OCI-LY1 (cell line): ENCODE data around the gene FBXO34.
"Not testable (repeated sequence)": the region's sequence is repeated elsewhere in the genome, so short reads cannot be mapped to it uniquely, and the experiment has no call there.

Experiments used
- H2AFZ ChIP-seq: fragments of 200-600 bp; sonication (generic), shearing (Covaris generic); 2 replicates; pipeline ENCODE4 v1.6.0; 2014; ENCODE audit warnings: antibody characterized with exemption, mild to moderate bottlenecking, low read length
- H3F3A ChIP-seq: fragments of 200-600 bp; sonication (generic), shearing (Covaris generic); 2 replicates; pipeline ENCODE4 v1.6.0; 2014; ENCODE audit warnings: mild to moderate bottlenecking, antibody characterized with exemption, low read length, moderate library complexity; ENCODE audit not compliant: insufficient read depth
- H3K27ac ChIP-seq: fragments of 200-600 bp; sonication (generic); 2 replicates; pipeline ENCODE4 v1.5.1; 2014; ENCODE audit warnings: low read length, mixed run types, mild to moderate bottlenecking, low read depth; ENCODE audit not compliant: poor library complexity, severe bottlenecking
- H3K27me3 ChIP-seq: fragments of 200-600 bp; sonication (generic); 2 replicates; pipeline ENCODE4 v1.6.0; 2014; ENCODE audit warnings: antibody characterized with exemption, mild to moderate bottlenecking, low read length, moderate library complexity; ENCODE audit not compliant: insufficient read depth
- H3K36me3 ChIP-seq: fragments of 200-600 bp; sonication (generic); 2 replicates; pipeline ENCODE4 v1.6.1; 2014; ENCODE audit warnings: mild to moderate bottlenecking, antibody characterized with exemption, low read length, moderate library complexity, mixed read lengths; ENCODE audit not compliant: insufficient read depth
- H3K4me1 ChIP-seq: fragments of 200-600 bp; sonication (generic); 2 replicates; pipeline ENCODE4 v1.5.1; 2014; ENCODE audit warnings: mild to moderate bottlenecking, low read length, moderate library complexity; ENCODE audit not compliant: insufficient read depth, severe bottlenecking
- H3K4me2 ChIP-seq: fragments of 200-600 bp; sonication (generic), shearing (Covaris generic); 2 replicates; pipeline ENCODE4 v1.6.1; 2014; ENCODE audit warnings: low read length
- H3K4me3 ChIP-seq: fragments of 200-600 bp; sonication (generic); 2 replicates; pipeline ENCODE4 v1.5.1; 2014; ENCODE audit warnings: low read length, low read depth, mild to moderate bottlenecking, mixed read lengths; ENCODE audit not compliant: poor library complexity, severe bottlenecking
- H3K79me2 ChIP-seq: fragments of 200-600 bp; shearing (Covaris generic); 2 replicates; pipeline ENCODE4 v1.6.1; 2016; ENCODE audit warnings: mixed run types, low read length, mixed read lengths; ENCODE audit not compliant: insufficient read depth
- H3K9ac ChIP-seq: fragments of 200-600 bp; sonication (generic), shearing (Covaris generic); 2 replicates; pipeline ENCODE4 v1.6.1; 2014; ENCODE audit warnings: mild to moderate bottlenecking, low read length, mixed read lengths
- H3K9me2 ChIP-seq: fragments of 200-600 bp; sonication (generic), shearing (Covaris generic); 2 replicates; pipeline ENCODE4 v1.6.1; 2014; ENCODE audit warnings: low read depth, mild to moderate bottlenecking, low read length, mixed read lengths
- H3K9me3 ChIP-seq: fragments of 200-600 bp; shearing (Covaris generic); 2 replicates; pipeline ENCODE4 v1.6.1; 2014; ENCODE audit warnings: low read length, mixed read lengths
- H4K20me1 ChIP-seq: fragments of 200-600 bp; sonication (generic), shearing (Covaris generic); 2 replicates; pipeline ENCODE4 v1.6.0; 2016; ENCODE audit warnings: mild to moderate bottlenecking, low read length; ENCODE audit not compliant: insufficient read depth
- CTCF ChIP-seq: fragments of 200-600 bp; sonication (generic), shearing (Covaris generic); IDR thresholded peaks from 2 replicates; pipeline ENCODE4 v1.5.1; 2017; ENCODE audit warnings: mild to moderate bottlenecking, antibody characterized with exemption, low read length, moderate library complexity, mixed read lengths
- EZH2 ChIP-seq: fragments of 200-600 bp; sonication (generic), shearing (Covaris generic); IDR thresholded peaks from 2 replicates; pipeline ENCODE4 v1.8.0; 2017; ENCODE audit warnings: borderline replicate concordance, mixed run types, mild to moderate bottlenecking, antibody characterized with exemption, low read length, moderate library complexity, mixed read lengths

The FBXO34 gene

GRCh38 chr14:55340482-55340881 lies 69.3 kb downstream of the FBXO34 start:
- Histone ChIP-seq H3K9ac (no peak overlapping the region), H3K4me3 (no peak overlapping the region), H3K4me2 (no peak overlapping the region), H3K9me2 (no peaks in the 10 kb centered on the region), H3K4me1 (peaks cover 7% of the 10 kb centered on the region), H3F3A (no peaks in the 10 kb centered on the region), H3K36me3 (no peaks in the 10 kb centered on the region), H3K27me3 (no peaks in the 10 kb centered on the region), H3K9me3 (no peaks in the 10 kb centered on the region), H4K20me1 (no peaks in the 10 kb centered on the region), H2AFZ (no peak overlapping the region), H3K27ac (no peak overlapping the region), H3K79me2 (peaks cover 27% of the 10 kb centered on the region)
- TF ChIP-seq CTCF (no peak), EZH2 (no peak)

- Histone ChIP-seq H4K20me1 (no peaks in the 10 kb centered on the region), H3K4me3 (no peak overlapping the region), H3K9me2 (no peaks in the 10 kb centered on the region), H3K27ac (no peak overlapping the region), H3K9me3 (no peaks in the 10 kb centered on the region), H3K79me2 (peaks cover 21% of the 10 kb centered on the region), H3K27me3 (no peaks in the 10 kb centered on the region), H2AFZ (no peak overlapping the region), H3K4me1 (peaks cover 7% of the 10 kb centered on the region), H3K9ac (no peak overlapping the region), H3K36me3 (no peaks in the 10 kb centered on the region), H3F3A (no peaks in the 10 kb centered on the region), H3K4me2 (no peak overlapping the region)
- TF ChIP-seq EZH2 (no peak), CTCF (no peak)
Observed at GRCh38 chr14:55341781-55342180, 70.6 kb downstream of the FBXO34 start.

- H3K9me2 ChIP-seq, H3K9me3 ChIP-seq, H2AFZ ChIP-seq, H3K36me3 ChIP-seq, H4K20me1 ChIP-seq, H3K4me2 ChIP-seq, H3K4me3 ChIP-seq, H3K27me3 ChIP-seq, H3K9ac ChIP-seq, H3K27ac ChIP-seq, H3F3A ChIP-seq: not testable (repeated sequence)
- H3K4me1 ChIP-seq: peaks cover 22% of the 10 kb centered on the region
- peaks cover 13% of the 10 kb centered on the region for H3K79me2 ChIP-seq
Observed at GRCh38 chr14:55344582-55345163, 73.5 kb downstream of the FBXO34 start.

- Histone ChIP-seq H3F3A (no peaks in the 10 kb centered on the region), H3K27me3 (no peaks in the 10 kb centered on the region), H3K9me3 (no peaks in the 10 kb centered on the region), H3K9me2 (no peaks in the 10 kb centered on the region), H4K20me1 (no peaks in the 10 kb centered on the region), H3K79me2 (peaks cover 5% of the 10 kb centered on the region; the same call in 1 of the 2 replicates), H3K27ac (no peak overlapping the region), H3K4me3 (no peak overlapping the region), H3K4me2 (no peak overlapping the region), H3K36me3 (peaks cover 19% of the 10 kb centered on the region; the same call in 1 of the 2 replicates), H3K9ac (no peak overlapping the region), H2AFZ (no peak overlapping the region), H3K4me1 (peaks cover 23% of the 10 kb centered on the region)
- TF ChIP-seq EZH2 (no peak), CTCF (no peak)
Observed at GRCh38 chr14:55347040-55347439, 75.8 kb downstream of the FBXO34 start.
